OCI-LY3 (cell line): ENCODE results near the gene EIF2S2.

Experiments used
- H2AFZ ChIP-seq: fragments of 200-600, 300-600 bp; shearing (Covaris generic); 2 replicates; pipeline ENCODE4 v1.6.0; 2014; ENCODE audit warnings: antibody characterized with exemption, low read depth, low read length
- H3K27ac ChIP-seq: fragments of 200-600, 300-600 bp; sonication (generic); 2 replicates; pipeline ENCODE4 v1.5.1; 2014; ENCODE audit warnings: mild to moderate bottlenecking, low read length, moderate library complexity, mixed read lengths
- H3K27me3 ChIP-seq: fragments of 200-600, 300-600 bp; sonication (generic); 2 replicates; pipeline ENCODE4 v1.6.1; 2014; ENCODE audit warnings: low read depth, low read length, mixed read lengths
- H3K36me3 ChIP-seq: fragments of 200-600, 300-600 bp; sonication (generic); replicated peaks from 2 replicates; pipeline ENCODE3; 2014; ENCODE audit warnings: low read depth, low read length, mixed read lengths
- H3K4me1 ChIP-seq: fragments of 300-600, 200-600 bp; sonication (generic); 2 replicates; pipeline ENCODE4 v1.6.1; 2014; ENCODE audit warnings: low read length, mixed read lengths
- H3K4me2 ChIP-seq: fragments of 200-600, 300-600 bp; sonication (generic); 2 replicates; pipeline ENCODE4 v1.6.1; 2014; ENCODE audit warnings: low read length, mixed read lengths
- H3K4me3 ChIP-seq: fragments of 300-600, 200-600 bp; sonication (generic); 2 replicates; pipeline ENCODE4 v1.5.1; 2014; ENCODE audit warnings: antibody characterized with exemption, mild to moderate bottlenecking, low read length, moderate library complexity
- H3K79me2 ChIP-seq: fragments of 300-600, 200-600 bp; shearing (Covaris generic); 2 replicates; pipeline ENCODE4 v1.6.1; 2014; ENCODE audit warnings: mild to moderate bottlenecking, low read length, mixed read lengths
- H3K9ac ChIP-seq: fragments of 300-600, 200-600 bp; shearing (Covaris generic); 2 replicates; pipeline ENCODE4 v1.6.0; 2014; ENCODE audit warnings: mild to moderate bottlenecking, low read length, moderate library complexity
- H3K9me3 ChIP-seq: fragments of 200-600, 300-600 bp; shearing (Covaris generic); 2 replicates; pipeline ENCODE4 v1.6.1; 2014; ENCODE audit warnings: low read length, mixed read lengths; ENCODE audit not compliant: insufficient read depth
- H4K20me1 ChIP-seq: fragments of 200-600, 300-600 bp; sonication (generic); 2 replicates; pipeline ENCODE4 v1.6.1; 2016; ENCODE audit warnings: low read length, mixed read lengths; ENCODE audit not compliant: insufficient read depth
- CTCF ChIP-seq: fragments of 200-600, 300-600 bp; sonication (generic); IDR thresholded peaks from 2 replicates; pipeline ENCODE4 v1.5.1; 2014; ENCODE audit warnings: antibody characterized with exemption, low read length, low read depth
- EZH2phosphoT487 ChIP-seq: fragments of 200-600 bp; shearing (Covaris generic); IDR thresholded peaks from 2 replicates; pipeline ENCODE4 v1.6.1; 2018; ENCODE audit warnings: antibody characterized with exemption, mixed run types, low read depth

Gene EIF2S2

GRCh38 chr20:34084227-34084923, 27.7 kb downstream of the EIF2S2 start:
- H4K20me1 ChIP-seq, result peaks cover 33% of the 10 kb centered on the region
- no peak overlapping the region for H2AFZ ChIP-seq
- no peak overlapping the region for H3K4me3 ChIP-seq
- peaks cover 14% of the 10 kb centered on the region; the same call in 1 of the 2 replicates for H3K79me2 ChIP-seq
- H3K4me1 ChIP-seq, result no peaks in the 10 kb centered on the region
- H3K36me3 ChIP-seq, result peaks cover 53% of the 10 kb centered on the region
- TF ChIP-seq CTCF (no peak), EZH2phosphoT487 (no peak)
- H3K27me3 ChIP-seq, result no peaks in the 10 kb centered on the region
- H3K4me2 ChIP-seq, result no peak overlapping the region
- no peak overlapping the region for H3K9ac ChIP-seq
- H3K9me3 ChIP-seq, result no peaks in the 10 kb centered on the region
- no peak overlapping the region for H3K27ac ChIP-seq

- no peak overlapping the region for H3K27ac ChIP-seq
- no peaks in the 10 kb centered on the region for H3K4me1 ChIP-seq
- H3K27me3 ChIP-seq, result no peaks in the 10 kb centered on the region
- peaks cover 10% of the 10 kb centered on the region; the same call in 1 of the 2 replicates for H3K79me2 ChIP-seq
- peaks cover 29% of the 10 kb centered on the region for H4K20me1 ChIP-seq
- H3K4me3 ChIP-seq, result no peak overlapping the region
- no peak overlapping the region for H3K4me2 ChIP-seq
- no peak overlapping the region for H2AFZ ChIP-seq
- H3K9ac ChIP-seq, result no peak overlapping the region
- TF ChIP-seq CTCF (no peak), EZH2phosphoT487 (no peak)
- H3K36me3 ChIP-seq, result peaks cover 49% of the 10 kb centered on the region
- H3K9me3 ChIP-seq, result no peaks in the 10 kb centered on the region
These were observed 28.3 kb downstream of the EIF2S2 start for GRCh38 chr20:34083781-34084180.

DNA sequence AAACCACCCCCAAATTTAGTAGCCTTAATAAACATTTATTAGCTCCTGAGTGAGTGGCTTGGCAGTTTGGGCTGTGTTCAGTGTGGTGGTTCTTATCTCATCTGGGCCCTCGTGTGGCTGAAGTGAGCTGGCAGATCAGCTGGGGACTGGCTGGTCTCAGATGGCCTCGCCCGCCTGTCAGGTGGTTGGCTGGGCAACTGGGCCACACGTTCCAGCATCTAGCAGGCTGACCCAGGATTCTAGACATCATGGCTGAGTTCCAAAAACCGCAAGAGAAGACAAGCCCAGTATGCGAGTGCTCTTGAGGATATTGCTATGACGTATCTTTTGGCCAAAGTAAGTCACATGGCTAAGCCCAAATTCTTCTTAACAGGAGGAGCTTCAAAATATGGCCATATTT, 28.9 kb downstream of the EIF2S2 start:
- no peaks in the 10 kb centered on the region for H3K9me3 ChIP-seq
- no peak overlapping the region for H3K27ac ChIP-seq
- no peak overlapping the region for H3K9ac ChIP-seq
- H3K4me2 ChIP-seq, result no peak overlapping the region
- H3K36me3 ChIP-seq, result peaks cover 46% of the 10 kb centered on the region
- peaks cover 4% of the 10 kb centered on the region; the same call in 1 of the 2 replicates for H3K79me2 ChIP-seq
- peaks cover 25% of the 10 kb centered on the region for H4K20me1 ChIP-seq
- no peaks in the 10 kb centered on the region for H3K4me1 ChIP-seq
- H3K4me3 ChIP-seq, result no peak overlapping the region
- TF ChIP-seq EZH2phosphoT487, result no peak
- TF ChIP-seq CTCF, result no peak
- no peaks in the 10 kb centered on the region for H3K27me3 ChIP-seq
- H2AFZ ChIP-seq, result no peak overlapping the region

DNA sequence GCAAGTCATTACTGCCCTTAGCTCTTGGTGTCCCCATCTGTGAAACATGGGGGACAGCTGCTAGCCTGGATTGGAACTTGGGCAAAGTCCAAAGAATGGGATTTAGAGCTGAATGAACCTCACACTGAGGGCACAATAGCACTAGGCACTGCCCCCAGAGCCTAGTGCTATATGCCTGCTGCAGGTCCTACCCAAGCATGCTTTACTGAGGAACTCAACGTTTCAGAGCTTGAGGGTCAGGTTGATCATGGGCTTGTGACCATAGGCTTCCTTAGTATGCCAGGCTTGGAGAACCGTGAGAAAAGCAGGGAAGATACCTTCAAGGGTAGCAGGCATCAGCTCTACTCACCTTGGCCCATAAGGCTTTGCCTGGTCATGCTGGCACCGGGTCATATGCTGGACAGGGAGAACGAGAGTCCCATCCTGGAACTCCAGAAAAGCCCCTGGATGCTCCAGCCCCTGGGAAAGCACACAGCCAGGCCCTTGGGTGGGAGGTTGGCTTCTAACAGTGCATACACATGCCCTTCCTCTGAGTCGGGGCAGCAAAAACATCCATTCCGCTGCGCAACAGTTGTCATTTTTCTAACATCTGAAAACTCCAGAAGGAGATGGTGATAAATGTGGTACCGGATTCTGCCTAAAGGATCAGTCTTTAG, 29.7 kb downstream of the EIF2S2 start:
- Histone ChIP-seq H3K36me3 (peaks cover 42% of the 10 kb centered on the region), H3K4me2 (no peak overlapping the region), H4K20me1 (peaks cover 20% of the 10 kb centered on the region; the same call in 1 of the 2 replicates)

More for the DNA sequence above, 29.7 kb downstream of the EIF2S2 start:
- no peak overlapping the region for H3K9ac ChIP-seq
- H3K79me2 ChIP-seq, result no peaks in the 10 kb centered on the region
- H3K27ac ChIP-seq, result no peak overlapping the region
- H2AFZ ChIP-seq, result no peak overlapping the region
- no peaks in the 10 kb centered on the region for H3K9me3 ChIP-seq
- no peaks in the 10 kb centered on the region for H3K4me1 ChIP-seq
- TF ChIP-seq CTCF (no peak), EZH2phosphoT487 (no peak)
- H3K27me3 ChIP-seq, result no peaks in the 10 kb centered on the region
- no peak overlapping the region for H3K4me3 ChIP-seq
